ENCODE data around the gene ST8SIA5. TPM values are rescaled to one million over a fixed set of nuclear protein-coding genes. Genes with fewer than 3 reads are reported as not detected.
A peak's percentile ranks its signal among the peaks of the same experiment; 100 is the strongest.

Gene ST8SIA5
- total and polyA plus RNA-seq, 4 donors = 0.08 to 0.42 (median 0.29) TPM; not detected in 1

DNA sequence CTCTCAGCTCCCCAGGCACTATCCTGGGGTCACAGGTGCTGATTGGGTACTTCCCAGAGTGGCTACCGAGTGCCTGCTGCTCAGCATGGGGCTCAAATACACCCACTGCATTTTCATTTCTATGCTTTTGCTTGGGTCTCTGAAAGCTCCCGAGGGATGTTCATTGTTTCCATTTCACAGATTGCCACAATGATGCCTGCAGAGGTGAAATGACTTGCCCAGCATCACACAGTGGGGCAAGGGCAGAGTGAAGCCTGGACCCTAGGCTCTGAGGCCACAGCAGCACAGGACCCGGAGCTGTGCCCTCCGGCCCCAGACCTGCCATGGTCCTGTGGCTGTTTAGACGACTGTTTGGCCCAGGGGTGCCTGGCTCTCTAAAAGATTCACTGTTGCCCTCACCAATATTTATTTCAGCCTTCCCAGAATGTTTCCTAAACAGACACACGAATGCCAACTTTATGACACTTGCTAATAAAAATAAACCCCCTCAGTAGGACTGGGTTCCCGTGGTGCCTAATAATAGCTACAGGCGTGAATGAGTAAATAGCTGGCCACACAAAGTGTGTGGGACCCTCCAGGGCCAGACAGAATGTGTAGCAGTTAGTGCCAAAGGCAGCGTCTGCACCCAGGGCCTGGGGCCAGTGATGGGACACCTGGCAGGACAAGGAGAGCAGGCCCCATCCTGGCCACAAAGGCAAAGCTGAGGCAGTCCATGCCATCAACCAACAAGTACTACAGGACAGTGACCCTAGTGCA lies 11.5 kb upstream of the ST8SIA5 start:
- no peaks in the 10 kb centered on the region for H3K27me3 ChIP-seq (ENCODE audit: control insufficient read depth in 1 of 2, insufficient read depth in 2 of 2, low read length in 1 of 2)
- intact Hi-C loops (cut with DNase I) = no loop called here
- 39 to 48% methylated on average over 9 of the region's 9 CpGs for WGBS, 2 donors
- ATAC-seq (ENCODE audit: low FRiP score) (no peak), DNase-seq (no peak)
- no peaks in the 10 kb centered on the region for H3K4me1 ChIP-seq (ENCODE audit: control insufficient read depth in 1 of 2, insufficient read depth in 2 of 2, low read length in 2 of 2)
- no peaks in the 10 kb centered on the region for H3K36me3 ChIP-seq (ENCODE audit: control insufficient read depth in 1 of 2, insufficient read depth in 2 of 2, low read length in 1 of 2)
- H3K27ac ChIP-seq (ENCODE audit: low read depth in 1 of 2, low read length in 2 of 2) = no peak overlapping the region
- H3K9me3 ChIP-seq (ENCODE audit: control insufficient read depth, low read length) = peaks cover 2% of the 10 kb centered on the region
- H3K4me3 ChIP-seq (ENCODE audit: low read length in 2 of 2) = no peak overlapping the region

DNA sequence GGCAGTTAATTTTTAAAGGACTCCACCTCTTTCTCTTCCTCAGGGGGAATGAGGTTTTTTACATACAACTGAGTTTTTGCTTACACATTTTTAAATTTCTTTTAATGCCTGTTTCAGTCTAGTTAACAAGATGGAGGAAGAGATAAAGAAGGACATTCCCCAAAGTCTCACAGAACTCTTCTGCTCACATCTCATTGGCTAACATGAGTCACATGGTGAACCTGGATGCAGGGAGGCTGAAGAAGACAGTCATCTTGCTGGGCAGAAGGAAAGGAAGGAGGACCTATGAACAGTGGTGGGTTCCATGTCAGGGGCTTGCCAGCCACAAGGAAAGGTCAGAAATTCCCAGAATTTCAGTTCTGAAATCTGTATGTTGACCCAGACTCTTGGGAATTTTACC lies 10.4 kb upstream of the ST8SIA5 start:
- Histone ChIP-seq H3K9me3 (ENCODE audit: control insufficient read depth, low read length) (peaks cover 2% of the 10 kb centered on the region), H3K4me1 (ENCODE audit: control insufficient read depth in 1 of 2, insufficient read depth in 2 of 2, low read length in 2 of 2) (no peaks in the 10 kb centered on the region), H3K27ac (ENCODE audit: low read depth in 1 of 2, low read length in 2 of 2) (no peak overlapping the region), H3K27me3 (ENCODE audit: control insufficient read depth in 1 of 2, insufficient read depth in 2 of 2, low read length in 1 of 2) (no peaks in the 10 kb centered on the region), H3K36me3 (ENCODE audit: control insufficient read depth in 1 of 2, insufficient read depth in 2 of 2, low read length in 1 of 2) (no peaks in the 10 kb centered on the region), H3K4me3 (ENCODE audit: low read length in 2 of 2) (no peak overlapping the region)
- ATAC-seq (ENCODE audit: low FRiP score) = no peak
- no peak for DNase-seq
- intact Hi-C loops (cut with DNase I) = no loop called here

DNA sequence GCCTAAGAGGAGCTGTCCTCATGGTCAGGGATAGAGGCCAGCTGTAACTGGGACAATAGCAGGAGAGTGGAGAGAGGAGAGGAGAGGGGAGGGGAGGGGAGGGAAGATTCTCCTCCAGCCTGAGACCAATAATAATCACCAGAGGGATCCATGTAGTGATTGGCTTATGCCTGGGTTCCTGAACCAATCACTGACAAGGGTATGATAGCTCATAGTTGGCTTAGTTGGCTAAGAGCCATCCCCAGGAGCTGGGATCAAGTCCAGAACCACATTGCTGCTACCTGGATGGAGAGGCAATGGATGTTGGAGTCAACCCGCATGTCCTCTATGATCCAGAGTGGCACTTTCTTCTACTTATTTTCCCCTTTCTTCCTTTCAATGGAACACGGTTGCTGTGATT lies 7.7 kb upstream of the ST8SIA5 start:
- DNase-seq = no peak
- intact Hi-C loops (cut with DNase I) = no loop called here
- H3K27me3 ChIP-seq (ENCODE audit: control insufficient read depth in 1 of 2, insufficient read depth in 2 of 2, low read length in 1 of 2) = no peaks in the 10 kb centered on the region
- H3K4me3 ChIP-seq (ENCODE audit: low read length in 2 of 2) = no peak overlapping the region
- WGBS, 2 donors = 71 to 82% methylated on average over 2 of the region's 2 CpGs
- H3K4me1 ChIP-seq (ENCODE audit: control insufficient read depth in 1 of 2, insufficient read depth in 2 of 2, low read length in 2 of 2) = no peaks in the 10 kb centered on the region
- H3K36me3 ChIP-seq (ENCODE audit: control insufficient read depth in 1 of 2, insufficient read depth in 2 of 2, low read length in 1 of 2) = no peaks in the 10 kb centered on the region
- H3K9me3 ChIP-seq (ENCODE audit: control insufficient read depth, low read length) = no peaks in the 10 kb centered on the region
- H3K27ac ChIP-seq (ENCODE audit: low read depth in 1 of 2, low read length in 2 of 2) = no peak overlapping the region
- ATAC-seq (ENCODE audit: low FRiP score) = no peak

DNA sequence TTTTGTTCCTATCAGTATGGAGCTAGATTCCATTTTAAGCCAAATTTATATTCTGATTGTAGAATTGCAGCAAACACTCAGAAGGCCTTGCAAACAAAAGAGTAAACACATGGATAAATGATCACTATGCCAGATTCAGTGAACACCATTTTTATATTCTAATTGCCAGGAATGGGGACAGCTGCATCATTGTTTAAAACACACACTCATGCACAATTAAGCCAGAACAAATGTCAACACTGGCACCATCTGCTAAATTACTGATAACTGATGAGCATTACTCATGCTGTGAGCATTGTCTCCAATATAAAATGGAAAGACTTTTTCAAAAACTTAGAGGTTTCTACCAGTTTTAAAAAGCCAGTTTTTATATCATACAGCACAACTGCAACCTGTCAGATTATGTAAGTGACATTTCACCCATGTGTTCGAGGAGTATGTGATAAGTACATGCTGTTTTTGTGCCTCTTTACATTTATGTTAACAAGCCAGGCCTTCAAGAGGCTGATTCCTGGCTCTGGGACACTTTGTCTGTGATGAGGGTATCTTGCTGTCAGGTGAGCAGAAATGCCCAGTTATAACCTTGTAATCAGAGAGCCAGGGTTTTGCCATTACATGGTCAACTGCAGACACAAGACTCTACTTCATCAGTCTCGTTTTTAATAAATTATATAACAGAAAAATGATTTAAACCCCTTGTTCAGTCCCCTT lies 4.4 kb upstream of the ST8SIA5 start:
- DNase-seq = no peak
- intact Hi-C loops (cut with DNase I) = no loop called here
- Histone ChIP-seq H3K27ac (ENCODE audit: low read depth in 1 of 2, low read length in 2 of 2) (no peak overlapping the region), H3K36me3 (ENCODE audit: control insufficient read depth in 1 of 2, insufficient read depth in 2 of 2, low read length in 1 of 2) (no peaks in the 10 kb centered on the region), H3K4me3 (ENCODE audit: low read length in 2 of 2) (no peak overlapping the region), H3K4me1 (ENCODE audit: control insufficient read depth in 1 of 2, insufficient read depth in 2 of 2, low read length in 2 of 2) (no peaks in the 10 kb centered on the region), H3K9me3 (ENCODE audit: control insufficient read depth, low read length) (no peaks in the 10 kb centered on the region), H3K27me3 (ENCODE audit: control insufficient read depth in 1 of 2, insufficient read depth in 2 of 2, low read length in 1 of 2) (no peaks in the 10 kb centered on the region)
- 52 to 55% methylated on average over 2 of the region's 2 CpGs for WGBS, 2 donors
- no peak for ATAC-seq (ENCODE audit: low FRiP score)

DNA sequence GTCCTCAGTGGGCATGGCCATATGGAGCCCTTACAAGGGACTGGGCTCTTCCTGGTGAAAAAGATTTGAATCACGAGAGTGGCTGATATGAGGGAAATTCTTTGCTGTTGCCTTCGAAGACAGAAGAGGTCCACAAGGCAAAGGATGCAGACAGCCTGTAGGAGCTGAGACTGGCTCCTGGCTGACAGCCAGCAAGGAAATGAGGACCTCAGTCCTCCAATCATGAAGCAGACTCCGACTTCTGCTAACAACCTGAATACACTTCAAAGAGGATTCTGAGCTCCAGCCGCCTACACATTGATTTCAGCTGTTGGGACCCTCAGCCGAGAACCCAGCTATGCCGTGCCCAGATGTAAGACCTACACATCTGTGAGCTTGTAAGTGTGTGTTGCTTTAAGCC lies 3.0 kb upstream of the ST8SIA5 start:
- no peaks in the 10 kb centered on the region for H3K9me3 ChIP-seq (ENCODE audit: control insufficient read depth, low read length)
- H3K4me1 ChIP-seq (ENCODE audit: control insufficient read depth in 1 of 2, insufficient read depth in 2 of 2, low read length in 2 of 2) = no peaks in the 10 kb centered on the region
- no peaks in the 10 kb centered on the region for H3K36me3 ChIP-seq (ENCODE audit: control insufficient read depth in 1 of 2, insufficient read depth in 2 of 2, low read length in 1 of 2)
- ATAC-seq (ENCODE audit: low FRiP score) (no peak), DNase-seq (no peak)
- intact Hi-C loops (cut with DNase I) = no loop called here
- H3K27ac ChIP-seq (ENCODE audit: low read depth in 1 of 2, low read length in 2 of 2) = no peak overlapping the region
- WGBS, 2 donors = 45 to 53% methylated on average over 6 of the region's 6 CpGs
- H3K4me3 ChIP-seq (ENCODE audit: low read length in 2 of 2) = no peak overlapping the region
- no peaks in the 10 kb centered on the region for H3K27me3 ChIP-seq (ENCODE audit: control insufficient read depth in 1 of 2, insufficient read depth in 2 of 2, low read length in 1 of 2)

DNA sequence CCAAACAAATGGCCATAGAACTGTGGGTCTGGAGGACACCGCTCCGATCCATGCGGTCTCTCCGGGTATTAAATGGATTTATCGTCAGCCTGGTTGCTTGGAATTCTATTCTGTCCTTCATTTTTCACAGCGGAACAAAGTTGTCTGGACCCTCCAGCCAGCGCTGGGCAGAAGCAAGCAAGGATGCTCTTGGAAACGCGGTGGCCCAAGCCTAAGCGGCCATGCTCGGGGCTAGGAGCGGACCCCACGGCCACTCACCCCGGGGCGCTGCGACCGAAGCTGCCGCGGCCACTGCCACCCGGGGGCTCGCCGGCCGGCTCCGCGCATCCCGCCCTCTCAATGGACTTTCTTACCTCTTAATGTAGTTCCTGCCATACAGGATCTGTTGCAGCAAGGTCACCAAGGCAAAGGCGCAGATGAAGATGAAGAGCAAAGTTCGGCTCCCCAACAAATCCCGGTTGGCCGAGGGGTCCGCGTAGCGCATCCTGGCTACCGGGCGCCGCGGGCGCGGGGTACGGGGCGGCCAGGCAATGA lies 761 bp downstream of the ST8SIA5 start:
- H3K27me3 ChIP-seq (ENCODE audit: control insufficient read depth in 1 of 2, insufficient read depth in 2 of 2, low read length in 1 of 2) = no peaks in the 10 kb centered on the region
- DNase-seq (no peak), ATAC-seq (ENCODE audit: low FRiP score) (no peak)
- no peaks in the 10 kb centered on the region for H3K4me1 ChIP-seq (ENCODE audit: control insufficient read depth in 1 of 2, insufficient read depth in 2 of 2, low read length in 2 of 2)
- no peak overlapping the region for H3K27ac ChIP-seq (ENCODE audit: low read depth in 1 of 2, low read length in 2 of 2)
- peak overlapping the region in 1 of 2 donors; percentile 18 for H3K4me3 ChIP-seq (ENCODE audit: low read length in 2 of 2)
- H3K9me3 ChIP-seq (ENCODE audit: control insufficient read depth, low read length) = no peaks in the 10 kb centered on the region
- WGBS, 2 donors = 3% methylated on average over 41 of the region's 41 CpGs
- intact Hi-C loops (cut with DNase I) = no loop called here
- H3K36me3 ChIP-seq (ENCODE audit: control insufficient read depth in 1 of 2, insufficient read depth in 2 of 2, low read length in 1 of 2) = no peaks in the 10 kb centered on the region

DNA sequence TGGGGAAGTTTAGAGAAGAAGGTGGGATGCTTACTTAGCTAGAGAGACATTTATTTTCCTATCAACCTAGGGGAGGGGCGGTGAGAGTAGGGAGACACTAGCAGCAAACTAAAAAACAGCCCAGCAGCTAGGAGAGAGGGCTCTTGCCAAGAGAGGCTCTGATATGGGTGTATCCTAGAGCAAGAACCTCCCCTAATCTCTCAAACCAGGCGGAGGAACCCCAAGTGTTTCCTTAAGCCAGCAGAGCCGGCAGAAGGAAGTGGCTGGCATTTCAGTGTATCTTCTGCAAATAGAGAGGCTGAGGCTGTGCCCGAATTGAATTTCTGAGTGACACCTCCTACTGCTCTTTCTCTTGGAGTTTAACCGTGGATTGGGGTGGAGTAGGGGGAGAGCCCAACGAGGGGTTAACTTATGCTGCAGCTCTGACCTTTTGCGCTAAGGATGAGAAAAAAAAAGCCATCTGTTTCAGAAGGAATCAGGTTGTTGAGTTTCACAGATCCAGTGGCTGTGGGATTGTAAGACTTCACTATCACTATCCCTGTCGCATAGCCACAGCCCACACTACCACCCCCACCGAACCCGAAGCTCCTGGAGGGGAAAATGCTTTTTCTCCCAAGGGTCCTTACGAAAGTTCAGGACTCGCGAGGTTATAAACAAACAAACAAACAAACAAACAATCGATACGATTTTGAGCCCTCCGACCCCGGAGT lies 1.4 kb downstream of the ST8SIA5 start:
- ATAC-seq (ENCODE audit: low FRiP score) (no peak), DNase-seq (no peak)
- Histone ChIP-seq H3K36me3 (ENCODE audit: control insufficient read depth in 1 of 2, insufficient read depth in 2 of 2, low read length in 1 of 2) (no peaks in the 10 kb centered on the region), H3K4me1 (ENCODE audit: control insufficient read depth in 1 of 2, insufficient read depth in 2 of 2, low read length in 2 of 2) (no peaks in the 10 kb centered on the region), H3K4me3 (ENCODE audit: low read length in 2 of 2) (no peak overlapping the region), H3K9me3 (ENCODE audit: control insufficient read depth, low read length) (no peaks in the 10 kb centered on the region), H3K27me3 (ENCODE audit: control insufficient read depth in 1 of 2, insufficient read depth in 2 of 2, low read length in 1 of 2) (no peaks in the 10 kb centered on the region), H3K27ac (ENCODE audit: low read depth in 1 of 2, low read length in 2 of 2) (no peak overlapping the region)
- intact Hi-C loops (cut with DNase I) = no loop called here
- 6 to 7% methylated on average over 17 of the region's 17 CpGs for WGBS, 2 donors

DNA sequence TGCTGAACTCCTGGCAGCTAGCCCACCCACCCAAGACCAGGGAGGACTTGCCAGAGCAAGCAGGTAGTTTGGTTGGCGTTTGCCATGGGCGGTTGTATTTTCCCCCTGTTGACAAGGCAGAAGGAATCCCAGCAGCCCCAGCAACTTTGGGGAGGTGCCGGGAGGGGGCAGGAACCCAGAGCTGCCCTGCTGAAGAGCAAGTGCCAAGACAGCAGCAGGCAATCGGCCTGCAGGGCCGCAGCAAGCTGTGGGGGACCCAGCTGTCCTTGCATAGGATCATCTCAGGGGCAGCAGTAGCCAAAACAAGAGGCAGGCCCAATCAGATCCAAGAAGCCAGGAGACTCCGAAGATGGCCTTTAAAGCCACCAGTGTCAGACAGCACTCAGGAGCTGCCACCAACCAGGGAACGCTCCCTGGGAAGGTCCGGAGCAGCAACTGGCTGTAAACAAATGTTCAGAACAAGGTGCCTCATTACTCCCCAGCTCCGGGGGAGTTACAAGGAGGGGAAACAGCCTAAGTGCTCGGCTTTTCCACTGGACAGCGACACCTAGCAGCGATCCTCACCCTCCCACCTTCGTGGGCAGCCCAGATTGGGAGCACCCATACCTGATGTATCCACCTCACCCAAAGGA lies 2.1 kb downstream of the ST8SIA5 start:
- WGBS, 2 donors = 34 to 44% methylated on average over 13 of the region's 13 CpGs
- no peaks in the 10 kb centered on the region for H3K9me3 ChIP-seq (ENCODE audit: control insufficient read depth, low read length)
- H3K4me3 ChIP-seq (ENCODE audit: low read length in 2 of 2) = no peak overlapping the region
- no peak overlapping the region for H3K27ac ChIP-seq (ENCODE audit: low read depth in 1 of 2, low read length in 2 of 2)
- ATAC-seq (ENCODE audit: low FRiP score) (no peak), DNase-seq (no peak)
- intact Hi-C loops (cut with DNase I) = no loop called here
- H3K27me3 ChIP-seq (ENCODE audit: control insufficient read depth in 1 of 2, insufficient read depth in 2 of 2, low read length in 1 of 2) = no peaks in the 10 kb centered on the region
- no peaks in the 10 kb centered on the region for H3K36me3 ChIP-seq (ENCODE audit: control insufficient read depth in 1 of 2, insufficient read depth in 2 of 2, low read length in 1 of 2)
- no peaks in the 10 kb centered on the region for H3K4me1 ChIP-seq (ENCODE audit: control insufficient read depth in 1 of 2, insufficient read depth in 2 of 2, low read length in 2 of 2)

Measured in aorta (tissue), 5 donors.